Thoracic aorta endothelial cell (primary cell): ENCODE results near the gene TREML4. TPM values are rescaled to one million over a fixed set of nuclear protein-coding genes. Genes with fewer than 3 reads are reported as not detected.

Source experiments
- small RNA-seq: library from RNA; depleted of rRNA; stranded (forward); fragments of <200 nt; gene quantifications from one replicate; pipeline ENCODE3, GENCODE V24; 2012
- total RNA-seq: library from RNA; depleted of rRNA; stranded (reverse); fragments of >200 nt; gene quantifications from 2 replicates; pipeline ENCODE4 v1.2.3, GENCODE V29; 2012

TREML4 gene, protein sequence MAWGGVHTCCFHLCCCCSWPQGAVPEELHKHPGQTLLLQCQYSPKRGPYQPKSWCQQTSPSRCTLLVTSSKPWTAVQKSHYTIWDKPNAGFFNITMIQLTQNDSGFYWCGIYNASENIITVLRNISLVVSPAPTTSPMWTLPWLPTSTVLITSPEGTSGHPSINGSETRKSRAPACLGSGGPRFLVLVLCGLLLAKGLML
- total RNA-seq: not detected in 2 replicates

DNA sequence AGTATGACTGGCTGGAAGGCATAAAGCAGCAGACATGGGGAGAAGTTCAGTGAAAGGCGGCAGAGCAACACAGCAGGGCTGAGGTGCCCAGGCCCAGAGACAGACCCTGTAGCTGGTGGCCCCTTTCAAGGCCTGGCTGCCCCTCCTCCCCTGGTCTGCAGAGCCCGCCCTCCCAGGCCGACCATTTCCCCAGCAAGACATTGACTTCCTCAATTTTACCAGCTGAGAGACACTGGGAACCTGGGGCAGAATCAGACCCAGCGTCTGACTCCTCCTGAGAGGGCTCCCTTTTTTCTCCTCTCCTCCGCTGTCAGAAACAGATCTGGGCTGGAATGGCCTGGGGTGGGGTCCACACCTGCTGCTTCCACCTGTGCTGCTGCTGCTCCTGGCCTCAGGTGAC lies at the start of gene TREML4:
TSS of gene TREML4 (plus strand) at position 254 of the 400 bp plus-strand sequence. CDS start at position 333, 79 bp downstream.

DNA sequence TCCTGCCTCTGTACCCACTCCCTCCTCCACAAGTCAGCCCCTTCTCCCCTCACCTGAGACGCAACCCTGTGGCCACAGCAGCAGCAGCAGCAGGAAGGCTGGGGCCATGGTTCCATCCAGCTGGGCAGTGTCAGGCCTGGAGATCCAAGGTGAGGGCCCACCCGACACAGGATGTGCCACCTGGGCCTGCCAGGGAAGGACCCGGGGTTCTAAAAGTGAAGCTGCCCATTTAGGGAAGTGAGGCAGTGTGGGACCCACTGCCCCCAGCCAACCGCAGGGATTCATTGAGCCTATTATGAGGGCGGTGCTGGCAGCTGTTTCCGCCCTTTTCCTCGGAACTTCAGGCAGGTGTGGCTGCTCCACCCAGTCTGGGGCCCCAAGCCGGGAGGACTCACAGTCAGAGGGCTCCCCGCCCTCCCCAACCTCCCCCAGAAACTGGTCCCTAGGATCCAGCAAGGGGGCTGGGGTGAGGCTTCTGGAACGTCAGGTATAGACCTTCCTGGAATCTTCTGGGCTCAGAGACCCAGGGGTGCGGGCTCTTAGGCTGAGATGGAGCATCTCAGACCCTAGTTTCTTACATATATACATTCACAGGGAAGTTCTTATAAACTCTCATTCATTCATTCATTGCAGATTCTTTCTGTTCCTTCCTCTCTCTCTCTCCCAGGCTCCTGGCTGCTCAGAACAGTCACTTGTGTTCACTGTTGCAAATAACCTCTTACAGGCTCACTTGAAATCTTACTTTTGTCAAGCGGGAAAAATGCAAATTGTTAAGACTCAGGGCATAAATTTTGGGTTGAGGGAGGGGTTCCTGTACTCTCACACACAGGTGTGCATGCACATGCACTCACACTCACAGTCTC lies 27.0 kb upstream of the TREML4 start, which contains the start of gene TREML2:
TSS of gene TREML2 (minus strand) at position 249 of the 863 bp plus-strand sequence. CDS start at position 108, 141 bp downstream.

GRCh38 chr6:41286544-41287346 lies 58.6 kb downstream of the TREML4 start, which contains the start of gene TREM1:
TSS of gene TREM1 (minus strand) at chr6:41286682. CDS start at chr6:41286655, 27 bp downstream.

Small RNAs within 50 kb of the gene (small RNA-seq; reads per million reads assigned to genes)
- gene AL391903.2 (not detected), gene AL391903.3 (not detected), gene RNA5SP207 (not detected)

Other genes with a start within 250 kb of the TREML4 start
- 0.14 TPM in 1 of 2 replicates, not detected in the other for gene UNC5CL, start 189.1 kb upstream of the TREML4 start, total RNA-seq
- not detected in 2 replicates for gene TSPO2, start 185.9 kb upstream of the TREML4 start, total RNA-seq
- not detected in 2 replicates for gene APOBEC2, start 175.1 kb upstream of the TREML4 start, total RNA-seq
- 10.8 TPM in 2 replicates for gene OARD1, start 156.0 kb upstream of the TREML4 start, total RNA-seq
- 17.3 and 21.1 TPM in 2 replicates for gene NFYA, start 155.4 kb upstream of the TREML4 start, total RNA-seq
- gene TREML1, start 74.0 kb upstream of the TREML4 start, total RNA-seq: not detected in 2 replicates
- gene TREM2, start 65.2 kb upstream of the TREML4 start, total RNA-seq: not detected in 2 replicates
- not detected in 2 replicates for gene TREML2, start 27.2 kb upstream of the TREML4 start, total RNA-seq
- gene TREM1, start 58.3 kb downstream of the TREML4 start, total RNA-seq: not detected in 2 replicates
- not detected in 2 replicates for gene NCR2, start 107.3 kb downstream of the TREML4 start, total RNA-seq